H1 (cell line): ENCODE data around the gene MSANTD7. TPM values are rescaled to one million over a fixed set of nuclear protein-coding genes. Genes with fewer than 3 reads are reported as not detected.

Source experiments
- CTCF ChIA-PET: fragments of 300-600 bp; sonication (Branson Sonifier 250); formaldehyde crosslinking; loops from one replicate; lab custom pipeline; 2021; ENCODE audit not compliant: partially characterized antibody; lab: Charles Lee
- POLR2A ChIA-PET: fragments of 300-600 bp; sonication (Branson Sonifier 250); formaldehyde crosslinking; loops from one replicate; lab custom pipeline; 2021; ENCODE audit warnings: inconsistent platforms; ENCODE audit not compliant: partially characterized antibody; lab: Charles Lee
- DNase-seq, 2 experiments: peaks; one replicate each; pipeline versions ENCODE4 v3.0.0 to v3.0.0-alpha.2; 2010 to 2022; ENCODE audit warnings: low spot score in 2 of 2, low read depth in 1 of 2, mixed read lengths in 1 of 2
- FAIRE-seq: peaks from 2 replicates; lab custom pipeline; 2011; peaks lifted over from hg19 to GRCh38; lab: Jason Lieb, UNC
- H2AFZ ChIP-seq: 2 replicates; pipeline ENCODE4 v1.8.1; 2012; ENCODE audit warnings: low read length, inconsistent platforms
- H2AK5ac ChIP-seq: 2 replicates; pipeline ENCODE4 v1.6.1; 2013; ENCODE audit warnings: low read depth, low read length
- H2BK120ac ChIP-seq: replicated peaks from 2 replicates; pipeline ENCODE3; 2013; ENCODE audit warnings: low read depth, low read length, inconsistent platforms
- H2BK12ac ChIP-seq: 2 replicates; pipeline ENCODE4 v1.6.1; 2013; ENCODE audit warnings: low read depth, low read length
- H2BK15ac ChIP-seq: 2 replicates; pipeline ENCODE4 v1.6.1; 2013; ENCODE audit warnings: low read length
- H2BK20ac ChIP-seq: 2 replicates; pipeline ENCODE4 v1.6.1; 2013; ENCODE audit warnings: low read length
- H2BK5ac ChIP-seq: 2 replicates; pipeline ENCODE4 v1.6.1; 2013; ENCODE audit warnings: low read depth, low read length
- H3K14ac ChIP-seq: 2 replicates; pipeline ENCODE4 v1.6.1; 2013; ENCODE audit warnings: inconsistent platforms; ENCODE audit not compliant: insufficient read length
- H3K18ac ChIP-seq: 2 replicates; pipeline ENCODE4 v1.6.1; 2013; ENCODE audit warnings: low read length; ENCODE audit errors: extremely low read depth
- H3K23ac ChIP-seq: 2 replicates; pipeline ENCODE4 v1.6.1; 2013; ENCODE audit warnings: inconsistent platforms; ENCODE audit not compliant: insufficient read length
- H3K23me2 ChIP-seq: 2 replicates; pipeline ENCODE4 v1.6.1; 2013; ENCODE audit warnings: low read depth, low read length
- H3K27ac ChIP-seq: 2 replicates; pipeline ENCODE4 v1.6.1; 2011; ENCODE audit warnings: low read depth, low read length, inconsistent platforms
- H3K27me3 ChIP-seq, 4 experiments: replicated peaks in 1 of 4; 1 replicate in 1 of 4; 2 replicates in 3 of 4; pipeline versions ENCODE4 v1.6.1 to v1.8.1; 2011 to 2013; ENCODE audit warnings: low read length in 3 of 4, mild to moderate bottlenecking in 3 of 4, inconsistent platforms in 2 of 4, mixed read lengths in 2 of 4, moderate library complexity in 1 of 4; ENCODE audit not compliant: control insufficient read depth in 3 of 4, insufficient read depth in 3 of 4; ENCODE audit errors: extremely low read depth in 1 of 4
- H3K36me3 ChIP-seq, 4 experiments: 2 replicates each; pipeline versions ENCODE4 v1.6.1 to v1.8.1; 2011 to 2013; ENCODE audit warnings: mild to moderate bottlenecking in 4 of 4, low read length in 3 of 4, moderate library complexity in 2 of 4, control low read depth in 1 of 4, inconsistent platforms in 1 of 4; ENCODE audit not compliant: insufficient read depth in 4 of 4, control insufficient read depth in 2 of 4
- H3K4ac ChIP-seq: replicated peaks from 2 replicates; pipeline ENCODE3; 2013; ENCODE audit warnings: low read length, low read depth, mixed read lengths, inconsistent platforms; ENCODE audit not compliant: insufficient read length
- H3K4me1 ChIP-seq, 4 experiments: replicated peaks in 1 of 4; 1 replicate in 1 of 4; 2 replicates in 3 of 4; pipeline versions ENCODE4 v1.6.1 to v1.8.1; 2011 to 2013; ENCODE audit warnings: low read length in 3 of 4, inconsistent platforms in 2 of 4, mixed read lengths in 1 of 4; ENCODE audit not compliant: insufficient read depth in 4 of 4, control insufficient read depth in 3 of 4
- H3K4me2 ChIP-seq, 2 experiments: 2 replicates each; pipeline versions ENCODE4 v1.6.1 to v1.8.1; 2011 to 2013; ENCODE audit warnings: low read depth in 2 of 2, low read length in 2 of 2, control low read depth in 1 of 2, inconsistent platforms in 1 of 2, mild to moderate bottlenecking in 1 of 2; ENCODE audit not compliant: insufficient read depth in 1 of 2
- H3K4me3 ChIP-seq, 4 experiments: fragments of 200-600, 300-600 bp in 1 of 4; sonication (generic), shearing (Covaris generic), sonication (Bioruptor Twin) in 1 of 4; 2 replicates each; pipeline versions ENCODE4 v1.5.1 to v1.8.1; 2011 to 2016; ENCODE audit warnings: low read length in 4 of 4, low read depth in 3 of 4, control low read depth in 2 of 4, inconsistent platforms in 2 of 4, mild to moderate bottlenecking in 2 of 4, mixed read lengths in 1 of 4, moderate library complexity in 1 of 4; ENCODE audit not compliant: insufficient read depth in 2 of 4; ENCODE audit errors: extremely low read depth in 1 of 4
- H3K56ac ChIP-seq: replicated peaks from 2 replicates; pipeline ENCODE3; 2013; ENCODE audit warnings: low read depth, mild to moderate bottlenecking, mixed read lengths, low read length, inconsistent platforms; ENCODE audit not compliant: insufficient read length
- H3K79me1 ChIP-seq: 2 replicates; pipeline ENCODE4 v1.6.1; 2013; ENCODE audit warnings: low read depth, low read length, control low read depth
- H3K79me2 ChIP-seq, 2 experiments: 2 replicates each; pipeline versions ENCODE4 v1.6.1 to v1.8.1; 2012 to 2013; ENCODE audit warnings: low read length in 2 of 2, mild to moderate bottlenecking in 2 of 2, inconsistent platforms in 1 of 2; ENCODE audit not compliant: insufficient read depth in 2 of 2, control insufficient read depth in 1 of 2
- H3K9ac ChIP-seq, 4 experiments: replicated peaks in 1 of 4; 1 replicate in 1 of 4; 2 replicates in 3 of 4; pipeline versions ENCODE4 v1.6.1 to v1.8.1; 2011 to 2013; ENCODE audit warnings: low read depth in 3 of 4, low read length in 3 of 4, control low read depth in 2 of 4, mild to moderate bottlenecking in 2 of 4, moderate library complexity in 2 of 4, inconsistent platforms in 1 of 4; ENCODE audit errors: extremely low read depth in 1 of 4
- H3K9me3 ChIP-seq, 2 experiments: 2 replicates each; pipeline versions ENCODE4 v1.6.1 to v1.8.1; 2012 to 2013; ENCODE audit warnings: mild to moderate bottlenecking in 2 of 2, moderate library complexity in 2 of 2, control low read depth in 1 of 2, inconsistent platforms in 1 of 2, low read depth in 1 of 2, low read length in 1 of 2, mixed read lengths in 1 of 2; ENCODE audit not compliant: insufficient read depth in 2 of 2
- H4K20me1 ChIP-seq, 2 experiments: replicated peaks in 1 of 2; 2 replicates each; pipeline versions ENCODE3 to v1.8.1; 2011 to 2013; ENCODE audit warnings: inconsistent platforms in 2 of 2, low read length in 2 of 2, mild to moderate bottlenecking in 1 of 2; ENCODE audit not compliant: insufficient read depth in 2 of 2, control insufficient read depth in 1 of 2
- H4K5ac ChIP-seq: 2 replicates; pipeline ENCODE4 v1.6.1; 2013; ENCODE audit warnings: low read length, low read depth, mixed read lengths, inconsistent platforms; ENCODE audit not compliant: insufficient read length
- H4K8ac ChIP-seq: 2 replicates; pipeline ENCODE4 v1.8.0; 2013; ENCODE audit warnings: mild to moderate bottlenecking, moderate library complexity, low read length, inconsistent platforms; ENCODE audit not compliant: insufficient read depth; ENCODE audit errors: extremely low read depth
- H4K91ac ChIP-seq: replicated peaks from 2 replicates; pipeline ENCODE3; 2013; ENCODE audit warnings: low read length, mixed read lengths, inconsistent platforms; ENCODE audit not compliant: insufficient read length
- SIN3A ChIP-seq, 2 experiments: IDR thresholded peaks in 1 of 2; conservative IDR thresholded peaks in 1 of 2; 2 replicates each; pipeline ENCODE4 v1.6.1; 2011 to 2012; ENCODE audit warnings: low read length in 2 of 2, improper control_type of control experiment in 1 of 2, low read depth in 1 of 2, mild to moderate bottlenecking in 1 of 2
- TEAD4 ChIP-seq: IDR thresholded peaks from 2 replicates; pipeline ENCODE4 v1.6.1; 2012; ENCODE audit warnings: low read depth, low read length, inconsistent platforms, mixed read lengths
- WGBS, 2 experiments: shearing (Covaris generic) in 1 of 2; methylation state at CpG; one replicate each; pipeline versions ENCODE4 v1.1.6 to v1.1.7; 2013 to 2015; ENCODE audit warnings: low lambda C conversion rate in 2 of 2, mixed read lengths in 2 of 2, inconsistent platforms in 1 of 2, low coverage in 1 of 2, missing lambda C conversion rate in 1 of 2; ENCODE audit not compliant: insufficient replicate concordance in 2 of 2, insufficient coverage in 1 of 2, insufficient read length in 1 of 2; ENCODE audit errors: extremely low coverage in 1 of 2, missing lambda C conversion rate in 1 of 2; 5-methylcytosine and 5-hydroxymethylcytosine counted together
- polyA plus RNA-seq, 7 experiments: library from polyadenylated mRNA; depleted of rRNA in 3 of 7; stranded (reverse) in 5 of 7; unstranded in 2 of 7; fragments of >200 nt in 5 of 7; fragments of 200-250 nt in 2 of 7; gene quantifications; 1 replicate in 5 of 7; 2 replicates in 1 of 7; 4 replicates in 1 of 7; pipeline versions ENCODE4 v1.2.1 to v1.2.3, GENCODE V29; 2011 to 2013; ENCODE audit warnings: missing spikeins in 2 of 7, mixed read lengths in 2 of 7
- total RNA-seq: library from RNA; stranded (reverse); fragmentation: NEBNext Ultra II Directional; extraction: Animal tissue kit (Norgen Biotek cat#: 25700); gene quantifications from 2 replicates; pipeline ENCODE4 v1.2.1, GENCODE V29; 2021

The MSANTD7 gene
- total and polyA plus RNA-seq, 2 of the 8 experiments (the other 6 are each of a cell fraction or from before 2014, with no cell fraction given), result 5.0 to 15.2 TPM

GRCh38 chr10:14880229-14880628, 42.1 kb downstream of the MSANTD7 start:
- Histone ChIP-seq H3K27ac (no peak overlapping the region), H3K23ac (no peak overlapping the region), H3K18ac (no peak overlapping the region), H3K14ac (no peak overlapping the region), H3K4me2 (peak overlapping the region; percentile 68 to 80), H3K36me3 (peaks cover 0 to 21% (median 3%) of the 10 kb centered on the region in 4 experiments; a peak in 4 of 8 replicates), H4K8ac (no peak overlapping the region), H3K56ac (no peak overlapping the region), H2BK20ac (no peak overlapping the region), H3K79me2 (peaks cover 16 to 67% of the 10 kb centered on the region in 2 experiments), H2BK5ac (no peak overlapping the region), H3K4me3 (peak overlapping the region; percentile 79 to 93 (median 88)), H2AK5ac (no peak overlapping the region), H2AFZ (no peak overlapping the region), H3K27me3 (no peaks in the 10 kb centered on the region), H3K9ac (peak overlapping the region; percentile 77 to 93 (median 90)), H2BK120ac (no peak overlapping the region), H4K91ac (no peak overlapping the region), H3K79me1 (no peaks in the 10 kb centered on the region; the same call in 1 of the 2 replicates), H4K20me1 (peaks cover 16 to 17% of the 10 kb centered on the region in 2 experiments), H2BK15ac (no peak overlapping the region), H3K9me3 (no peaks in the 10 kb centered on the region), H2BK12ac (no peak overlapping the region), H4K5ac (no peak overlapping the region), H3K23me2 (peaks cover 7% of the 10 kb centered on the region), H3K4me1 (peaks cover 3 to 11% (median 7%) of the 10 kb centered on the region in 4 experiments; a peak in 6 of 7 replicates), H3K4ac (no peak overlapping the region)
- DNase-seq, result no peak
- 54% methylated on average over 7 of the region's 7 CpGs; no CpG with 5 or more reads in 1 of the 2 experiments for WGBS, 2 experiments
- POLR2A ChIA-PET, result interaction anchor here (1.0 to 2.8 kb wide), 6 partner anchors 9 to 84 kb away, joined by 3 to 11 read pairs (median 4); partner anchors contain the start of genes CDNF, HSPA14 and MSANTD7
- CTCF ChIA-PET, result interaction anchor here (0.6 kb wide), 1 partner anchor 1550 kb away, joined by 3 read pairs; no protein-coding TSS in a partner anchor
- TF ChIP-seq SIN3A (conservative IDR thresholded peaks at IDR 0.05 in 1 of 2, IDR thresholded peaks at IDR 0.05 in 1 of 2; ENCODE audit: low read depth in 1 of 2, low read length in 2 of 2), result peak; percentile 74 to 81; a peak in 2 of 4 replicates
- no peak for TF ChIP-seq TEAD4
- no peak for FAIRE-seq
